Stimulated activated CD8-positive, alpha-beta memory T cell treated with anti-CD3 and anti-CD28 coated beads, Interleukin-7, amount 100 ng/mL, for 24 hours (primary cell): ENCODE measurements around the gene ERN1.

Experiments used
- DNase-seq: peaks from one replicate; pipeline ENCODE4 v3.0.0-alpha.2; 2020; ENCODE audit warnings: low read depth

Gene ERN1

DNA sequence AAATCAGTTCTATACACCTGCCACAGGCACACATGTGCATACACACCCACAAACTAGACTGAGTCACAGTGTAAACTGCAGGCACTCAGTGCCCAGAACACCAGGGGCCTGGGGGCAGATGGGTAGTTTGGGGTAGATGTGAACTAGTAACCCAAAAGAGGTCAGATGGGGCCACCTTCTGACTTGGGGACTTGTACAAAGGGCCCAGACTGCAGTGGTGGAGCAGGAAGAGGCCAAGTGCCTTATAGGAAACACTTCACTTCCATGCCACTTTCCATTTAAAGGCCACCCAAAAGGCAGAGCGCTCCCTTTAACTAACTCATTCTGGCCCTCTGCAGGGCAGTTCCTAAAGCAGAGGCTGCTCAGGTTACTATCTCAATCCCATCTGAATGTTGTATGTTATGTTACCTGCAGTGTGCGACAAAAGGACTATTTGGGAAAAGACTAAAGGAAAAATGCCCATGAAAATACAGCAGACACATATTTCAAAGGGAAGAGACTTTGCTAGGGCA lies 27.8 kb upstream of the ERN1 start:
- DNase-seq: no peak

DNA sequence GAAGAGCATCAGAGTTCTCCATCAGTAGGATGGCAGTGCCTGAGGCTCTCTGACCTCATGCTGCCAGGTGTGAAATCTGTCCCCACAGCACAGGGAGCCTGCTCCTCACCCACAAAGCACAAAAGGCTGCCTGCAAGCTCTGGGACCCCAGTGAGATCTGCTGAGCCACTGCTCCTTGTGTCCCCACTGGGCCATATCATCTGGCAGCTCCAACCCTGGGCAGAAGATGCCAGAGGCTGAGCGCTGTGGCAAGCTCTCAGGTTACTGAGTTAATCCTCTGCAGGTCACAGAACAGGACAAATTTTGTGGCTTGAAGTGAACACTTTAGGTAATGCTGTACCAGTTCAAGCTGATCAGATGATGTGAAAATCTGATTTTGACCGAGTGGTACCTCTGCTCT lies 26.7 kb upstream of the ERN1 start:
- no peak for DNase-seq

DNA sequence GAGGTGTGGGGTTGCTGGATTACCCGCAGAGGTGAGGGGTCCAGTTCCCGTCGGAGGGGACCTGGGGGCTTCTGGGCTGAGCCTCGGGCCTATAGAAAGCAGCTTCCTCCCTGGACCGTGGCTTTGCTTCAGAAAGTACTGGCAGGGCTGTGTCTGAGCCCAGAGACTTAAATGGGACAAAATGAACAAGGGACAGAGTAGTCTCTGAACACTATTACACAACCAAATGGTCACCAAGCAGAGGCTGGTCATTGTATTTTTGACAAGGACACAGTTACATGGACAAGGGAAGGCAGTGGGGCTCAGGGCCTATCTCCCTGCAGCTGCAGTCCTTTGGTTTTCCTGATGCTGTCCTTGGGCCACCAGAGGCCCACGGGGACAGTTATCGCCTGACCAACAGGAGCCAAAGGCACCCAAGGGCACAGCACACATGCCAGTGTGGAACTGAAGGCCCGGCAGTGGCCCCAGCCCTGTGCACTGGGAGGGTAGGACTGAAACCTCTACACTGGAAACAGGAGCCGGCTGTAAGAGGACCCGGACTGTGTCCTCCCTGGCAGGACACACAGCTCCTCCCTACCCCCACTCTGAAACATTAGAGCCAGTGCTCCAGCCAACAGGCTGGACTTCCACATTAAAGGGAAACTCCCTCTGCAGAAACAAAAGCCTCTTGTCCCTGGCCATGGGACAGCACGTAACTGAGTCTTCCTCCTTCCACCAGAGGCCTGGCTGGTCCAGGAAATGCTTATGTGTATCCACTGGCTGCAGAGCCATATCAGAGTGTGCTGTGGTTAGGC lies 26.0 kb upstream of the ERN1 start:
- DNase-seq: no peak

DNA sequence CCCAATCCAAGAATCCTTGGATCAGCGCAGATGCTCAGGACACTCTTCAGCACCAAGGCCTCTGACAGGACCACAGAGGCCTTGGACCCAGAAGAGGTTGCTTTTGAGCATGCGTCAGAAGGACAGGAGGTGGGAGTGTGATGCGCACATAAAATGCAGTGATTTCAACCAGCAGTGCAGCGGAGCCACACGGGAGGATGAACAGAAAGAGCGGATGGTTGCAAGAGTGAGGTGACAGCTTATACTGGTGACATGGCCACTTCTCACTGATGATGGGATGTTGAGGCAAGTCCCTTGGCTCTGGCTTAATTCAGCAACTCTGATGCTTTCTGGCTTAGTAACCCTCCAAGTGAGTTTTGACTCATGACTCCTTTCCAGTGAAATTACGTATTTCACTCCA lies 25.2 kb upstream of the ERN1 start:
- DNase-seq: no peak

DNA sequence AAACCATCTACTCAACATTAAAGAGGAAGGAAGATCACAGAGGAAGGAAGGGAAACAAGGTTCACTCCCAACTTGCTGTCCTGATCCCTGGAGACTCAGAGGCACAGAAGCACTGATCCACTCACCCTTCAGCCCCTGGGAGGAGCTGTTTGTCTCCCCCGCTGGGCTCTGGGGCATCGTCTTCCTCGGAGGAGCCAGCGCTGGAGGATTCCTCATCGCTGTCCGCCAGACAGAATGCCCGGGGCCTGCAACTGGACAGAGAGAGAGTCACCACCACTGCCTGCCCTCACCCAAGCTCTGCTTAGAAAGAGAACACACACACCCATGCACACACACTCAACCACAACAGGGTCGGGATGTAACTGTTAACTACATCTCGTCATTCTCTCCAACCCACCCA lies 24.8 kb upstream of the ERN1 start:
- DNase-seq: no peak

DNA sequence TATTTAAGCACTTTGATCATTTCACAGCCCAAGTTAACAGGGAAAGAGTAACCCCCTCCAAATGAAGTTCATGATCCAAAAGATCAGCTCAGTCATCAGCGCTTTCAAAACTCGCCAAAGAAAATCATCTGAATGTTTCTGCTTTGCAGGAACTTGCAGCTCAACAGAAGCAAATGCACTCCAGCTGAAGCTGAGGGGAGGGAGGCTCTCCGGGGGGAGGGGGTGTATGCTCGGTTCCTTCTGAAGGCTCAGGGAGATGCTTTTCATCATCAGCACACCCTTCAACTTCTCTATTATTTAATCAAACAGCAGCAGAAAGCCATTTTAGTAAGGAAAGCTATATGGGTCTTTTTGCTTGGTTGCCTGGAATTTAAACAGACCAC lies 24.4 kb upstream of the ERN1 start:
- no peak for DNase-seq

DNA sequence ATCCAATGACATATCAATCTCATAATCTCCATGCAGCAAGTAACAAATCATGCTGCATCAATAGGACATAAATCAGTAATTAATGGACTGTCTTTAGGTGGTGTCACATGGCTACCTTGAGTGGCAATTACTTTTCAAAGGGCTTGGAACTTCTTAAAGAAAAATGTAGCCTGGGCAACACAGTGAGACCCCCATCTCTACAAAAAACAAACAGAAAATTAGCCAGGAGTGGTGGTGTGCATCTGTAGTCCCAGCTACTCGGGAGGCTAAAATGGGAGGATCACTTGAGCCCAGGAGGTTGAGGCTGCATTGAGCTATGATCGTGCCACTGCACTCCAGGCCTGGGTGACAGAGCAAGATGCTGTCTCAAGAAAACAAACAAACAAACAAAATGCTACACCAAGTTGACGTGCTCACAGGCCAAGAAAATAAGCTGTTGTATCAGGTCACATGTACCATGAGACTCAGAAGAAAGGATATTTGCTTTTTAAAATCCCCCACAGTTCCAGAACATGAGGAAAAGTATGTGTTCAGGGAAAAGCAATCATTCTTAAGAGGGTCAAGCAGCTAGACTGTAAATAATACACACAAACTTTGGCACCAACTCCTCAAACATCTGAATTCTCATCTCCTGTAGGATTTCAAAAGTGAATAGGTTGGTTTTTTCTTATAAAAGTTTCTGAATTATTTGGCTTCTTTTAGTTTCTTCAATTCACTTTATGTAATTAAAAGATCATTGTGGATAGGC lies 23.8 kb upstream of the ERN1 start:
- DNase-seq: no peak

DNA sequence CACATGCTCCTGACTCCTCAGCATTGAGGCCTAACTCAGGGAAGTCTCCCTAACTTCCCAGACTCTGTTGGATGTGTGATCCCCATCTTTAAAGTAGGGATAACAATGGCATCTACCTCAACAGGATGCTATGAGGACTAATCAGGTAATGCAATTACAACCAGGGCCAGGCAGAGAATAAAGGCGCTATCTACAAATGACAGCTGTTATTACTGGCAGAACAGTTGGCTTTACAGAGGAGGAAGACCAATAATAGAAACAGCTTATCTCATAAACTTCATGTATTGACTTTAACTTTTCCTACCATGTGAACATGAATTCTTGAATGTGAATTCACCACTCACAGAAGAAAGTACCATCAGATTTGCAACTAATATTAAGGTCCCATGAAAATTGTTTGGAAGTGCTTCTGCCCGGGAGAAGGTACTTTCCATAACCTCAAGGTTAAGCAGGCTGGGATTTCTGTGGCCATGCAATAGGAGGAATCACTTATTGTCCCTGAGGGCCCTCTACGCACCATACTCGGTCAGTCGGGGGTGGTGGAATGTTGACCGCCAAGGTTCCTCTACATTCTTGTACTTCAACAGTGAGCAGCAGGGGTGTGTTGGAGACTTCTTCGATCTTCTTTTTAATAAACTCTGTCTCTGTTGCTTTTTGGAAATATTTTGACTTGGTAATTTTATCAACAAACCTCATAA lies 22.6 kb upstream of the ERN1 start:
- no peak for DNase-seq

DNA sequence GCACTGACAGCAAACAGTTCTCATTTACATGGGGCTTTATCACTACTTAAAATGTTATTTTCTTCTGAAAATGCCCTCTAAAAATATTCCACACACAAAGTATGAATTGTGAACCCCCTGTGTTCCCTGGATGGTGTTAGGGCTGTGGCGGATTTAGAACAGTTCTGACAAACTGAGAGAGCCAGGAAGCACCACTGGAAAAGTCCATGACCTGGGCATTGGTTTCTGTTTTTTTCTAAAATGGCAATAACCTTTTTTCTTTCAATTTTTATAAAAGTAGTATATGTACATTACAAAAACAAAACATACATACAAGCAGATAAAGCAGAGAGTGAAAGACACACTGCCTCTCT lies 21.0 kb upstream of the ERN1 start:
- DNase-seq: no peak

DNA sequence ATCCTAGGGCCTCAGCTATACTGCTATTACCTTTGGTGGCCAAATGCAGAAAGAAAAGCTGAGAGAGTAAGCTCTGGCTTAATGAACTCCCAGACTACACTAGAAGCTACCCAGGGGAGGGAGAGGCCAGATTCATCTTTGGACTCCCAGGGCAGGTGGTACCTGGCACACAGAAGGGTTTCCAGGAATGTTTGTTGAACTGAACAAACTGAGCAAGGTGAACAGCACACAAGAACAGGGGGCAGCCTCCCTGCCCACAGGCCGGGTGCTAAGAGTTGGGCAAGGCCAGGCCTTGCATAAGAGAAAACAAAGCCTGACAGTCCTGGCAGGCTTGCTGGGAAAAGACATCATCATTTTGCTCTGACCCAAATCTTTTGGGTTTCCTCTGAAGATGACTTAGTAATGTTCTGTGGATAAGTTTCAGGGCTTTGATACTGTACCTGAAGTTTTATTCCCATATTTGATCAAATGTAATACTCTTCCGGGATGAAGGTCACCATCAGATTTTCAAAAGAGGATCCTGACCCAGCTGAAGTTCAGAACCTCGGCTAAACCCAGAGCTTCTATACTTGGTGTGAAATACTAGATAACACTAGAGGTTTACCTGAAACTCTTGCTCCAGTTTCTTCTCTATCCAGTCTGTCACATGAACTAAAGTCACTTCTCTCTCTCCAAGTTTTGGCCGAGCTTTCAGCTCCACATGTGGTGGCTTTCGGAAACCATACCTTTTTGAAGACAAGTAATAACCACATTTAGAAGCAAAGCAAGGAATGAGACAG lies 20.5 kb upstream of the ERN1 start:
- no peak for DNase-seq

DNA sequence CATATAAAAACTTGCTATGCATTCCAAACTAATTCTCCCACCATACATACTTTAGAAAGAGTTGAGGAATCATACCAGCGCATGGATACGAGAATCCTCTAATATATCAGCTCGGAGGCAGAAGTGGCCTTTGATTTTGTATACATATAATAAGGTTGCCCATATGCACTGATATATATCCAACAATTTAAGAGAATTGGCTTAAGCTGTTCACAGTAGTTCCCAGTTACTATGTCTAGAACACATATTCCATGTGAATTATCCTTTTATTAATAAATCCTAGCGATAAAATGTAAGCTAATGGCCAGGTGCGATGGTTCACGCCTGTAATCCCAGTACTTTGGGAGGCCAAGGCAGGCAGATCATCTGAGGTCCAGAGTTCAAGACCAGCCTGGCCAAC lies 19.3 kb upstream of the ERN1 start:
- no peak for DNase-seq

DNA sequence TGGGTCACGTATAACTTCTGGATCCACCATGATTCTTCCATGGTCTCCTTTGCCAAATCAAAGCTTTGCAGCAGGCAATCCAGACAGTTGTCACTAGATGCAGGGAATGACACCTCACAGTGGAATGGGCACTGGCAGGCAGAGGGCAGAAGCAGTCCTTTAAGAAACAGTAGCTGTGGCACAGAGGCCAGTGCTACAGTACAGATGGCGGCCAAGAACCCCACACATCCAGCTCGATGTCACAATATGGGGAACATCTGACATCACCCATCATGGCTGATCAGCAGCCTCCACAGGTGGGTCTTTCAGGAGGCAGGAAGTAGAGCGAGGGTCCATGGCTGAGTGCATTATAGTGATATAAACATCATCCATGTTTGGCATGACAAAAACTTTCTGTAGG lies 18.8 kb upstream of the ERN1 start:
- no peak for DNase-seq

DNA sequence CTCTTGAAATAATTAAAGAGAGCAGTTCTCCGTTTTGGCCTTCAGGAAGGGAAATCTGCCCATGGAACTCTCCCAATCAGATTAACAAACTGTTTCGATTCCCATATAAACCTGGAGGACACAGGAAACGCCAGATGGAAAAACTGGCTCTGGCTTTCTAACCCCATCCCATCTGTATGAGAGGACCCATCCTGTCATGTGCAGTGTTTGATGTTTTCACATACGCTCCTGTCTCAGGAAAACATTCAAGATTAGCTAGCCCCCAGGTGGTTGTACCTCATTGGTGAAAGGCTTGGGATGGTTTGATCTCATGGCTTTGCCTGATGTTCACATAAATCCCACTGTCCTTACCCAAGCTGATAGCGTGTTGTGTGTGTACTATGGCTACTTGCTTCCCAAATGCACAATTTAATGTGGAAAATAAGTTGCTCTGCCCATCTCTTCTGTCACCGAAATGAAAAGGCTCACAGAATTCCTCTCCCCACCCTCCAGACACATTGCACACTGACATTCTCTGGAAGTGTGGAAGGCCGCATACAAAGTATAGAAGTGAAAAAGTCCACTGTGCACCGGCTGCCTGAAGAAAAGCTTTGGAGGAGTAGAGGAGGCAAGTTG lies 18.2 kb upstream of the ERN1 start:
- DNase-seq: no peak

DNA sequence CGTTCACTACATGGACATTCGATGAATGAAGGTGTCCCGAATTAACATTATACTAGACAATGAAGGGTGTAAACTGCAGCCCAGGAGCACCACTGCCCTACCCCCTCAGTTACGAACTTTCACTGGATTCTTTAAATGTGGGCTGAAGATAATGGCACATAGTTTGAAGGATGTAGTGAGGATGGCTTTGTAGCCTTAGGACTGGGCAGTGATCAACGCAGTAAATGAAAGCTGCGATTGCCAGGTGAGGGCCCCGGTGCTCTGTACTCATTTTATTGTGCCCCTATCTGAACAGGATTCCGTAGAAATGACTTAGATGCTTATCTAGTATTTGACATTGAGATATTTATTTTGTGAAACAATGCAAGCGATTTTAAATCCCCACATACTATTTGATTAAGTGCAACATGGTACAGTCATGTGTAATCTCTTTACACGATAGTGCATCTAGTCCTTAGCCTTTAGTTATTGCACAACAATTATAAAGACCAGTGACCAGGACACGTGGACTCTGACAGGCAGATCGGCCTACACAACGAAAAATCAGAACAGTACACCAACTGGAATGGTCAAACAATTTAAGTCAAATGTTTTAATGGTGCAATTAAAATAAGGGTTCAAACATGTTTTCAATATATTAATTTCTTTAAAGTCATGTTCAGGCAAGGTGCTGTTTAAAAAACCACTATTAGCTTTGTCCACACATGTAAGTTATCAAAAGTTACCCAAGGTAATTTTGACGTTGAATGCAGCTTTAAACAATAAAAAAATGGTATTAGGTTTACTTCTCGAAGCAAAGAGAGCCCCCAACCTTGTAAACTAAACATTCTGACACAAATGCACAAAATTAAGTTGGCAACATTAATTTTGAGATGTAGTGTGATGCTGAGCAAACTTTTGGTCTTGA lies 17.4 kb upstream of the ERN1 start:
- no peak for DNase-seq

DNA sequence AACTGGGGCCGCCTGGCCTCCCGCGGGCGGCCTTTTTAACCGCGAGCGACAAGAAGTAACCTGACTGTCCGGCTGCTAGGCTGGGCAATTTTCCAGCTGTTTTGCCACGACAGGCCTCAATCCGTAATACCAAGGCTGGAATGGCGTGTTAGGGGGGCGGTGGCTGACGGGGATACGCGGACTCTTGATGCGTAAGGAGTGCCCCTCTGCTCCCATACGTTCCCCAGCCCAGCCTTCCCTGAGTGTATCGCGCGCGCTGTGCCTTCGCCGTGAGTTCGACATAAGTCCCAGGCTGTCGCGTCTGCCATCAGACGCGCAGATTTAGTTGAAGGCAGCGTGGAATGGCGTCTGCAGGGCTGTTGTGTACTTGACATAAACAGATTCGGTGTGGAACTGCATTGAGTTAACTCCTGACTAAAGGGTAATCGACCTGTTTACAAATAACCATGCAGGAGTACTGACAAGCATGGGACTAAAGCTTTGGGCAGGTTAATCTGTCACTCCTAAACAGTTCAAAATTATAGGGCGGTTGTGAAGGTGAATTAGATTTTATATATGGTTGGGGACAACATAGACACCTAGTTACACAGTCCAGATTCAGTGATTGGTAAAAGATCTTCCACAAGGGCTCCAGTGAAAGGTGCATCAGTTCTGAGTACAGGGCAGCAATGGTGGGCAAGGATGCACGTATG lies 16.6 kb upstream of the ERN1 start:
- no peak for DNase-seq

DNA sequence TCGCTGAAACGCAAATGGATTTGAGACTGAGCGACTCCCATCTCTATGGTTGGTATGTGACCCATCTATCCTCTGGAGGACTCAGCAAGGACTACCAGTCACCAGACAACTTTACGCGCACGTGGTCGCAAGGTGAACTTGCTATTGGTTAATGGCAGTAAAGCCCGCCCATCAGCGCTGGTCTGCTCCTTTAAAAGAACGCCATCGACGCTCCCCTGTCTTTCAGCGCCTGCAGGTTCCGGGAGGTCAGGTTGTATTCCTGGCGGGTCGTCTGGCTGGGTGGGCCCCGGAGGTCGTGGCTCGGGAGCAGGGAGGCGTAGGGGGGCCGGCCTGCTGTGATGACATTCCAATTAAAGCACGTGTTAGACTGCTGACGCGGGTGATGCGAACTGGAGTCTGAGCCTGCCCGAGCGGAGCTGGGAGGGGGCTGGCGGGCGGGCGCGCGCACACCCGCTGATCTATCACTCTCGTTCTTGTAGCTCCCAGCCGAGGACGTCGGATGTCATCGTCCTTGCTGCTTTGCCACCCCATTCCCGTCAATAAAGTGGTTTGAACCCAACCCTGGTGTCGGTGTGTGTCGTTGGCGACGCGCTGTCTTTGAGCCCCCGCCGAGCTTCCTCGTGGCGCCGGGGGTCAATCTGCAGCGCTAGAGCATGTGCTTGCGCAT lies 15.9 kb upstream of the ERN1 start:
- DNase-seq: peak; percentile 85

DNA sequence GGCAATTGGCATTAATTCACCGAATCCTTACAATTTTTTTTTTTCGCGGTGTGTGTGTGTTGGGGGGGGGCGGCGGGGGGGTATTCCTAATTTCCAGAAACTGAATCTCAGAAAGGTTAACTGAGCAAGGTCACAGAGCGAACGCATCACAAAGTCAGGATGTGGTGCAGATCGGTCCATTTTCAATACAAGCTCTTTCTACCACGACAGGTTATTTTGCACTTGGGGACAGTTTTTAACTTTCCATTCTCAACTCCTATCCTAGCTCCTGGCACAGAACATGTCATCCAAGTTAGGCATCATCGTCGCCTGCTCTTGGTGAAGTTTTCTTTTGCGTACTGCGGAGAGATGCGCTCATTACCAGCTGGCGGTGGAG lies 15.4 kb upstream of the ERN1 start:
- no peak for DNase-seq

DNA sequence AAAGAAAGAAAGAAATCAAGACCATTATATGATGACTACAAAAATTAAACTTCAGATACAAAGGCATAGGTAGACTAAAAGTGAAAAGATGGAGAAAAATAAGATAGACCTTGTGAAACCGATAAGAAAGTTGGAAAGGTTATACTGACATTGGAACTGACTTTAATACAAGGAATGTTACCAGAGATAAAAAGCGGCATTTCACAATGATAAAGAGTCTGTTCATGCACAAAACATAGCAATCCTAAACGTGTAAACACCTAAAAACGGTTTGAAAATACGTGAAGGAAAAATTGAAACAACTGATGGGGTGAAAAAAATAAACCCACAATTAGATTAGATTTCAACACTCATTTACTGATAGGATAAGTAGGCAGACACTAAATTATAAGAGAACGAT lies 9.6 kb upstream of the ERN1 start:
- no peak for DNase-seq

DNA sequence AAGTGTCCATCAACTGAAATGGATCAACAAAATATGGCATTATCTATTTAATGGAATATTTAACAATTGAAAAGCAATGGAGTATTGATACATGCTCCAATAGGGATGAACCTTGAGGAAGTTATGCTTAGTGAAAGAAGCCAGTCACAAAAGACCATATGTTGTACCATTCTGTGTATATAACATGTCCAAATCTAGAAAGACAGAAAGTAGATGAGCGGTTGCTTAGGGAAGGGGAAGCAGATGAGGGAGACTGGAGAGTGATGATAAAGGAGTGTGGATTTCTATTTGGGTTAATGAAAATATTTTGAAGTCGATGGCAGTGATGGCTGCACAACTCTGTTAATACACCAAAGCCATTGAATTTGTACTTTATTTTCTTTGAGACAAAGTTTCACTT lies 8.5 kb upstream of the ERN1 start:
- no peak for DNase-seq

DNA sequence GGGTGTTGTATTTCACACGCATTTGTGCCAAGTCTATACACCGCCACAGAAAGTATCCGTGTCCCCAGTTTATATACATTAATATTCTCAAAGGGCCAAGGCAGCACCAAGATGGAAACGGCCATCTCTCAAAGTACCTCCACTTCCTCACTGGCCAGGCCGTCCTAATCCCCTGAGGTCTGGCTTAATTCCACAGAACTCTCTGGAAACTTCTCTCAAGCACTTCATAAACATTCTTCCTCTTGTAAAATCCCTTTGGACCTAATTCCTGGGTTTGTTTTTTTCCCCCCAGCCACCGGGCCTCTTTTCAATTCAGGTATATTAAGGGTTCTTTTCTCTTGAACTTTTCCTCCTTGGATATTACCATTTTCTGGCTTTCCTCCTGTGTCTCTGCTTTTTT lies 5.1 kb upstream of the ERN1 start:
- no peak for DNase-seq
